HEK293 (cell line): ENCODE results near the gene DRC3.

Experiments
- GLIS1 ChIP-seq: fragments of 450-650 bp; formaldehyde crosslinking; IDR thresholded peaks from 2 replicates; pipeline ENCODE4 v1.5.1; 2016; ENCODE audit warnings: missing biosample characterization, missing genetic modification characterization
- HOXC10 ChIP-seq: sonication (generic); formaldehyde crosslinking; IDR thresholded peaks from 2 replicates; pipeline ENCODE4 v1.8.1; 2023; ENCODE audit warnings: mild to moderate bottlenecking, missing genetic modification reagents
- KLF7 ChIP-seq: fragments of 450-650 bp; formaldehyde crosslinking; IDR thresholded peaks from 2 replicates; pipeline ENCODE4 v1.5.1; 2016; ENCODE audit warnings: missing biosample characterization, missing genetic modification characterization, borderline replicate concordance
- SP3 ChIP-seq: fragments of 450-650 bp; formaldehyde crosslinking; IDR thresholded peaks from 2 replicates; pipeline ENCODE4 v1.5.1; 2016; ENCODE audit warnings: missing biosample characterization, missing genetic modification characterization
- WT1 ChIP-seq: fragments of 450-650 bp; formaldehyde crosslinking; IDR thresholded peaks from 2 replicates; pipeline ENCODE4 v1.5.1; 2016; ENCODE audit warnings: missing biosample characterization, missing genetic modification characterization
- ZBTB17 ChIP-seq: fragments of 450-650 bp; formaldehyde crosslinking; IDR thresholded peaks from 2 replicates; pipeline ENCODE4 v1.5.1; 2016; ENCODE audit warnings: missing biosample characterization, missing genetic modification characterization
- ZBTB7A ChIP-seq: fragments of 450-650 bp; formaldehyde crosslinking; IDR thresholded peaks from 2 replicates; pipeline ENCODE4 v1.5.1; 2016; ENCODE audit warnings: low read depth, missing biosample characterization, missing genetic modification characterization
- ZBTB8A ChIP-seq: fragments of 450-650 bp; formaldehyde crosslinking; IDR thresholded peaks from 2 replicates; pipeline ENCODE4 v1.5.1; 2016; ENCODE audit warnings: missing biosample characterization, missing genetic modification characterization
- ZFP3 ChIP-seq: fragments of 450-650 bp; formaldehyde crosslinking; IDR thresholded peaks from 2 replicates; pipeline ENCODE4 v1.5.1; 2016; ENCODE audit warnings: low read depth, missing biosample characterization, missing genetic modification characterization
- ZIC2 ChIP-seq: fragments of 450-650 bp; formaldehyde crosslinking; IDR thresholded peaks from 2 replicates; pipeline ENCODE4 v1.5.1; 2016; ENCODE audit warnings: missing biosample characterization, missing genetic modification characterization
- ZNF121 ChIP-seq: fragments of 450-650 bp; formaldehyde crosslinking; IDR thresholded peaks from 2 replicates; pipeline ENCODE4 v1.5.1; 2016; ENCODE audit warnings: missing biosample characterization, missing genetic modification characterization
- ZNF146 ChIP-seq: fragments of 450-650 bp; formaldehyde crosslinking; IDR thresholded peaks from 2 replicates; pipeline ENCODE4 v1.5.1; 2016; ENCODE audit warnings: missing biosample characterization, missing genetic modification characterization
- ZNF292 ChIP-seq: fragments of 450-650 bp; formaldehyde crosslinking; IDR thresholded peaks from 2 replicates; pipeline ENCODE4 v1.5.1; 2016; ENCODE audit warnings: low read depth, missing biosample characterization, missing genetic modification characterization, borderline replicate concordance
- ZNF335 ChIP-seq: fragments of 450-650 bp; formaldehyde crosslinking; conservative IDR thresholded peaks from 2 replicates; pipeline ENCODE4 v1.5.1; 2016; ENCODE audit warnings: missing biosample characterization, missing genetic modification characterization
- ZNF473 ChIP-seq: fragments of 450-650 bp; formaldehyde crosslinking; IDR thresholded peaks from 2 replicates; pipeline ENCODE4 v1.5.1; 2017; ENCODE audit warnings: missing biosample characterization, missing genetic modification characterization
- ZNF529 ChIP-seq: fragments of 450-650 bp; formaldehyde crosslinking; IDR thresholded peaks from 2 replicates; pipeline ENCODE4 v1.5.1; 2017; ENCODE audit warnings: missing genetic modification characterization, missing biosample characterization; ENCODE audit not compliant: insufficient replicate concordance
- ZNF549 ChIP-seq: fragments of 450-650 bp; IDR thresholded peaks from 2 replicates; pipeline ENCODE4 v1.5.1; 2018; ENCODE audit warnings: missing biosample characterization, missing genetic modification characterization, mild to moderate bottlenecking, inconsistent platforms, moderate library complexity
- ZNF707 ChIP-seq: fragments of 450-650 bp; formaldehyde crosslinking; IDR thresholded peaks from 2 replicates; pipeline ENCODE4 v1.5.1; 2016; ENCODE audit warnings: missing biosample characterization, missing genetic modification characterization
- ZSCAN23 ChIP-seq: fragments of 450-650 bp; formaldehyde crosslinking; IDR thresholded peaks from 2 replicates; pipeline ENCODE4 v1.5.1; 2016; ENCODE audit warnings: missing biosample characterization, missing genetic modification characterization
- ZXDB ChIP-seq: fragments of 450-650 bp; formaldehyde crosslinking; IDR thresholded peaks from 2 replicates; pipeline ENCODE4 v1.5.1; 2016; ENCODE audit warnings: missing biosample characterization, missing genetic modification characterization
- TF ChIP-seq, protein P1 (sequence below): fragments of 450-650 bp; formaldehyde crosslinking; IDR thresholded peaks from 2 replicates; pipeline ENCODE4 v1.5.1; 2017; ENCODE audit warnings: missing biosample characterization, mild to moderate bottlenecking, missing genetic modification characterization, moderate library complexity
- TF ChIP-seq, protein P2 (sequence below): fragments of 450-650 bp; formaldehyde crosslinking; IDR thresholded peaks from 2 replicates; pipeline ENCODE4 v1.5.1; 2016; ENCODE audit warnings: missing biosample characterization, missing genetic modification characterization, borderline replicate concordance
- TF ChIP-seq, protein P3 (sequence below): fragments of 450-650 bp; formaldehyde crosslinking; IDR thresholded peaks from 2 replicates; pipeline ENCODE4 v1.5.1; 2016; ENCODE audit warnings: missing biosample characterization, missing genetic modification characterization
- TF ChIP-seq, protein P4 (sequence below): fragments of 450-650 bp; formaldehyde crosslinking; IDR thresholded peaks from 2 replicates; pipeline ENCODE4 v1.5.1; 2016; ENCODE audit warnings: missing biosample characterization, missing genetic modification characterization
- TF ChIP-seq, protein P5 (sequence below): fragments of 450-650 bp; formaldehyde crosslinking; IDR thresholded peaks from 2 replicates; pipeline ENCODE4 v1.5.1; 2016; ENCODE audit warnings: missing biosample characterization, missing genetic modification characterization

The DRC3 gene

DNA sequence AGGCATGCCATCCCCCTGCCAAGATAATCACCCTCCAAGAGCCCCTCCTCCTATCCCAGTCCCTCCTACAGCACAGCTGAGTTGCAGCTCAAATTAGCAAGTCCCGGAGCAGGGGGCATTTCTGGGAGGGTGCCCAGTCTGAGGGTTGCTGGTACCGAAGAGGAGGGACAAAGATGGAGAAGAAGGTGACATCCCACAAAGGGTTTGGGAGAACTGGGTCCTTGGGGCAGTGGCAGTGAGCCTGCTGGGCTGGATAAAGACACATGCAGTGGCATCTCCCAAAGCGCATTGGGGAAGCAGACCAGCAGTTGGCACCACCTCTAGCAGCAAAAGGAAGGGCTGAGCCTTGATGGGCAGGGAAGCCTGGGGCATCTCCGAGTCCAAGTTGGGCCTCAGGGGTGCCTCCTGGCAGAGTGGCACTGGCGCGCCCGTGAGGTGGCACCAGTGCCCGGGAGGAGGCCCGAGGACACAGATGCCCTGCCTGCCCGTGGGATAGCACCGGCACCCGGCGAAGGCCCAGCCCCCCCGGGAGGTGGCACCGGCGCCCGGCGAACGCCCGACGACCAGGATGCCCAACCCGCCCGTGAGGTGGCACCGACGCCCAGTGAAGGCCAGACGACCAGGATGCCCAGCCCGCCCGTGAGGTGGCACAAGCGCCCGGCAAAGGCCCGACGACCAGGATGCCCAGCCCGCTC, 1.1 kb upstream of the DRC3 start (continued):
- TF ChIP-seq ZNF121 (no peak), ZXDB (tag by site-specific recombination) (no peak), ZIC2 (tag by site-specific recombination) (peak; percentile 88), KLF7 (tag by site-specific recombination) (no peak), ZNF707 (tag by site-specific recombination) (no peak), ZNF292 (tag by site-specific recombination) (no peak), GLIS1 (peak; percentile 45; the same call in 1 of the 2 replicates), ZNF549 (tag by site-specific recombination) (no peak), ZNF146 (tag by site-specific recombination) (no peak), ZNF473 (tag by site-specific recombination) (no peak), SP3 (peak; percentile 52; the same call in 1 of the 2 replicates), ZFP3 (tag by site-specific recombination) (no peak), ZBTB17 (tag by site-specific recombination) (no peak), HOXC10 (CRISPR knock-in tag) (no peak), ZBTB8A (peak; percentile 92), ZNF529 (tag by site-specific recombination) (no peak), WT1 (tag by site-specific recombination) (peak; percentile 83; the same call in 1 of the 2 replicates), ZNF335 (tag by site-specific recombination) (no peak), ZSCAN23 (no peak), ZBTB7A (tag by site-specific recombination) (no peak)
- TF ChIP-seq, protein P1, sequence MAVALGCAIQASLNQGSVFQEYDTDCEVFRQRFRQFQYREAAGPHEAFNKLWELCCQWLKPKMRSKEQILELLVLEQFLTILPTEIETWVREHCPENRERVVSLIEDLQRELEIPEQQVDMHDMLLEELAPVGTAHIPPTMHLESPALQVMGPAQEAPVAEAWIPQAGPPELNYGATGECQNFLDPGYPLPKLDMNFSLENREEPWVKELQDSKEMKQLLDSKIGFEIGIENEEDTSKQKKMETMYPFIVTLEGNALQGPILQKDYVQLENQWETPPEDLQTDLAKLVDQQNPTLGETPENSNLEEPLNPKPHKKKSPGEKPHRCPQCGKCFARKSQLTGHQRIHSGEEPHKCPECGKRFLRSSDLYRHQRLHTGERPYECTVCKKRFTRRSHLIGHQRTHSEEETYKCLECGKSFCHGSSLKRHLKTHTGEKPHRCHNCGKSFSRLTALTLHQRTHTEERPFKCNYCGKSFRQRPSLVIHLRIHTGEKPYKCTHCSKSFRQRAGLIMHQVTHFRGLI (tag by site-specific recombination) = peak; percentile 56; the same call in 1 of the 2 replicates
- TF ChIP-seq, protein P2, sequence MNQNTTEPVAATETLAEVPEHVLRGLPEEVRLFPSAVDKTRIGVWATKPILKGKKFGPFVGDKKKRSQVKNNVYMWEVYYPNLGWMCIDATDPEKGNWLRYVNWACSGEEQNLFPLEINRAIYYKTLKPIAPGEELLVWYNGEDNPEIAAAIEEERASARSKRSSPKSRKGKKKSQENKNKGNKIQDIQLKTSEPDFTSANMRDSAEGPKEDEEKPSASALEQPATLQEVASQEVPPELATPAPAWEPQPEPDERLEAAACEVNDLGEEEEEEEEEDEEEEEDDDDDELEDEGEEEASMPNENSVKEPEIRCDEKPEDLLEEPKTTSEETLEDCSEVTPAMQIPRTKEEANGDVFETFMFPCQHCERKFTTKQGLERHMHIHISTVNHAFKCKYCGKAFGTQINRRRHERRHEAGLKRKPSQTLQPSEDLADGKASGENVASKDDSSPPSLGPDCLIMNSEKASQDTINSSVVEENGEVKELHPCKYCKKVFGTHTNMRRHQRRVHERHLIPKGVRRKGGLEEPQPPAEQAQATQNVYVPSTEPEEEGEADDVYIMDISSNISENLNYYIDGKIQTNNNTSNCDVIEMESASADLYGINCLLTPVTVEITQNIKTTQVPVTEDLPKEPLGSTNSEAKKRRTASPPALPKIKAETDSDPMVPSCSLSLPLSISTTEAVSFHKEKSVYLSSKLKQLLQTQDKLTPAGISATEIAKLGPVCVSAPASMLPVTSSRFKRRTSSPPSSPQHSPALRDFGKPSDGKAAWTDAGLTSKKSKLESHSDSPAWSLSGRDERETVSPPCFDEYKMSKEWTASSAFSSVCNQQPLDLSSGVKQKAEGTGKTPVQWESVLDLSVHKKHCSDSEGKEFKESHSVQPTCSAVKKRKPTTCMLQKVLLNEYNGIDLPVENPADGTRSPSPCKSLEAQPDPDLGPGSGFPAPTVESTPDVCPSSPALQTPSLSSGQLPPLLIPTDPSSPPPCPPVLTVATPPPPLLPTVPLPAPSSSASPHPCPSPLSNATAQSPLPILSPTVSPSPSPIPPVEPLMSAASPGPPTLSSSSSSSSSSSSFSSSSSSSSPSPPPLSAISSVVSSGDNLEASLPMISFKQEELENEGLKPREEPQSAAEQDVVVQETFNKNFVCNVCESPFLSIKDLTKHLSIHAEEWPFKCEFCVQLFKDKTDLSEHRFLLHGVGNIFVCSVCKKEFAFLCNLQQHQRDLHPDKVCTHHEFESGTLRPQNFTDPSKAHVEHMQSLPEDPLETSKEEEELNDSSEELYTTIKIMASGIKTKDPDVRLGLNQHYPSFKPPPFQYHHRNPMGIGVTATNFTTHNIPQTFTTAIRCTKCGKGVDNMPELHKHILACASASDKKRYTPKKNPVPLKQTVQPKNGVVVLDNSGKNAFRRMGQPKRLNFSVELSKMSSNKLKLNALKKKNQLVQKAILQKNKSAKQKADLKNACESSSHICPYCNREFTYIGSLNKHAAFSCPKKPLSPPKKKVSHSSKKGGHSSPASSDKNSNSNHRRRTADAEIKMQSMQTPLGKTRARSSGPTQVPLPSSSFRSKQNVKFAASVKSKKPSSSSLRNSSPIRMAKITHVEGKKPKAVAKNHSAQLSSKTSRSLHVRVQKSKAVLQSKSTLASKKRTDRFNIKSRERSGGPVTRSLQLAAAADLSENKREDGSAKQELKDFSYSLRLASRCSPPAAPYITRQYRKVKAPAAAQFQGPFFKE (tag by site-specific recombination) = peak; percentile 46; the same call in 1 of the 2 replicates
- TF ChIP-seq, protein P3, sequence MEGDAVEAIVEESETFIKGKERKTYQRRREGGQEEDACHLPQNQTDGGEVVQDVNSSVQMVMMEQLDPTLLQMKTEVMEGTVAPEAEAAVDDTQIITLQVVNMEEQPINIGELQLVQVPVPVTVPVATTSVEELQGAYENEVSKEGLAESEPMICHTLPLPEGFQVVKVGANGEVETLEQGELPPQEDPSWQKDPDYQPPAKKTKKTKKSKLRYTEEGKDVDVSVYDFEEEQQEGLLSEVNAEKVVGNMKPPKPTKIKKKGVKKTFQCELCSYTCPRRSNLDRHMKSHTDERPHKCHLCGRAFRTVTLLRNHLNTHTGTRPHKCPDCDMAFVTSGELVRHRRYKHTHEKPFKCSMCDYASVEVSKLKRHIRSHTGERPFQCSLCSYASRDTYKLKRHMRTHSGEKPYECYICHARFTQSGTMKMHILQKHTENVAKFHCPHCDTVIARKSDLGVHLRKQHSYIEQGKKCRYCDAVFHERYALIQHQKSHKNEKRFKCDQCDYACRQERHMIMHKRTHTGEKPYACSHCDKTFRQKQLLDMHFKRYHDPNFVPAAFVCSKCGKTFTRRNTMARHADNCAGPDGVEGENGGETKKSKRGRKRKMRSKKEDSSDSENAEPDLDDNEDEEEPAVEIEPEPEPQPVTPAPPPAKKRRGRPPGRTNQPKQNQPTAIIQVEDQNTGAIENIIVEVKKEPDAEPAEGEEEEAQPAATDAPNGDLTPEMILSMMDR (tag by site-specific recombination) = 0 out of 2 replicates have a peak, but pooled peaks have one; percentile 7
- TF ChIP-seq, protein P4, sequence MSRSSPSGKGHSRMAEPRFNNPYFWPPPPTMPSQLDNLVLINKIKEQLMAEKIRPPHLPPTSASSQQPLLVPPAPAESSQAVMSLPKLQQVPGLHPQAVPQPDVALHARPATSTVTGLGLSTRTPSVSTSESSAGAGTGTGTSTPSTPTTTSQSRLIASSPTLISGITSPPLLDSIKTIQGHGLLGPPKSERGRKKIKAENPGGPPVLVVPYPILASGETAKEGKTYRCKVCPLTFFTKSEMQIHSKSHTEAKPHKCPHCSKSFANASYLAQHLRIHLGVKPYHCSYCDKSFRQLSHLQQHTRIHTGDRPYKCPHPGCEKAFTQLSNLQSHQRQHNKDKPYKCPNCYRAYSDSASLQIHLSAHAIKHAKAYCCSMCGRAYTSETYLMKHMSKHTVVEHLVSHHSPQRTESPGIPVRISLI = no peak
- TF ChIP-seq, protein P5, sequence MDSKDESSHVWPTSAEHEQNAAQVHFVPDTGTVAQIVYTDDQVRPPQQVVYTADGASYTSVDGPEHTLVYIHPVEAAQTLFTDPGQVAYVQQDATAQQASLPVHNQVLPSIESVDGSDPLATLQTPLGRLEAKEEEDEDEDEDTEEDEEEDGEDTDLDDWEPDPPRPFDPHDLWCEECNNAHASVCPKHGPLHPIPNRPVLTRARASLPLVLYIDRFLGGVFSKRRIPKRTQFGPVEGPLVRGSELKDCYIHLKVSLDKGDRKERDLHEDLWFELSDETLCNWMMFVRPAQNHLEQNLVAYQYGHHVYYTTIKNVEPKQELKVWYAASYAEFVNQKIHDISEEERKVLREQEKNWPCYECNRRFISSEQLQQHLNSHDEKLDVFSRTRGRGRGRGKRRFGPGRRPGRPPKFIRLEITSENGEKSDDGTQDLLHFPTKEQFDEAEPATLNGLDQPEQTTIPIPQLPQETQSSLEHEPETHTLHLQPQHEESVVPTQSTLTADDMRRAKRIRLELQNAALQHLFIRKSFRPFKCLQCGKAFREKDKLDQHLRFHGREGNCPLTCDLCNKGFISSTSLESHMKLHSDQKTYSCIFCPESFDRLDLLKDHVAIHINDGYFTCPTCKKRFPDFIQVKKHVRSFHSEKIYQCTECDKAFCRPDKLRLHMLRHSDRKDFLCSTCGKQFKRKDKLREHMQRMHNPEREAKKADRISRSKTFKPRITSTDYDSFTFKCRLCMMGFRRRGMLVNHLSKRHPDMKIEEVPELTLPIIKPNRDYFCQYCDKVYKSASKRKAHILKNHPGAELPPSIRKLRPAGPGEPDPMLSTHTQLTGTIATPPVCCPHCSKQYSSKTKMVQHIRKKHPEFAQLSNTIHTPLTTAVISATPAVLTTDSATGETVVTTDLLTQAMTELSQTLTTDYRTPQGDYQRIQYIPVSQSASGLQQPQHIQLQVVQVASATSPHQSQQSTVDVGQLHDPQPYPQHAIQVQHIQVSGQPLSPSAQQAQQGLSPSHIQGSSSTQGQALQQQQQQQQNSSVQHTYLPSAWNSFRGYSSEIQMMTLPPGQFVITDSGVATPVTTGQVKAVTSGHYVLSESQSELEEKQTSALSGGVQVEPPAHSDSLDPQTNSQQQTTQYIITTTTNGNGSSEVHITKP (tag by site-specific recombination) = peak; percentile 46; the same call in 1 of the 2 replicates
